ENCODE results near the gene TRMT2A.
A peak's percentile ranks its signal among the peaks of the same experiment; 100 is the strongest.

TRMT2A gene

GRCh38 chr22:20133930-20134549 is 17.0 kb upstream of the TRMT2A start:
- Histone ChIP-seq H3K9ac (ENCODE audit: low read length) (no peak overlapping the region), H3K27ac (ENCODE audit: low read depth, low read length) (no peak overlapping the region), H4K20me1 (ENCODE audit: low read depth, low read length) (no peaks in the 10 kb centered on the region), H3K4me2 (ENCODE audit: low read depth, low read length, poor library complexity, severe bottlenecking) (no peak overlapping the region), H3K4me3 (ENCODE audit: insufficient read depth, low read length, poor library complexity, severe bottlenecking) (no peak overlapping the region), H3K36me3 (ENCODE audit: low read length) (no peaks in the 10 kb centered on the region), H3K27me3 (ENCODE audit: low read length) (no peaks in the 10 kb centered on the region), H2AFZ (ENCODE audit: low read depth, low read length, severe bottlenecking) (no peak overlapping the region), H3F3A (ENCODE audit: insufficient read depth) (no peaks in the 10 kb centered on the region), H3K9me3 (ENCODE audit: insufficient read depth, low read length) (no peaks in the 10 kb centered on the region), H3K9me2 (replicated peaks; ENCODE audit: insufficient read depth, low read length) (no peaks in the 10 kb centered on the region), H3K79me2 (ENCODE audit: insufficient read depth, low read length) (no peaks in the 10 kb centered on the region)
- TF ChIP-seq CTCF (IDR thresholded peaks at IDR 0.05; ENCODE audit: insufficient read depth, low read length, poor library complexity, severe bottlenecking): no peak
- no peak for TF ChIP-seq EZH2phosphoT487 (conservative IDR thresholded peaks at IDR 0.05; ENCODE audit: low read length)

GRCh38 chr22:20132686-20133246 is 15.7 kb upstream of the TRMT2A start:
- no peak overlapping the region for H3K27ac ChIP-seq (ENCODE audit: low read depth, low read length)
- H3K4me3 ChIP-seq (ENCODE audit: insufficient read depth, low read length, poor library complexity, severe bottlenecking): no peak overlapping the region
- no peak for TF ChIP-seq EZH2phosphoT487 (conservative IDR thresholded peaks at IDR 0.05; ENCODE audit: low read length)
- no peaks in the 10 kb centered on the region for H3K9me3 ChIP-seq (ENCODE audit: insufficient read depth, low read length)
- no peak overlapping the region for H3K4me2 ChIP-seq (ENCODE audit: low read depth, low read length, poor library complexity, severe bottlenecking)
- no peaks in the 10 kb centered on the region for H3K9me2 ChIP-seq (replicated peaks; ENCODE audit: insufficient read depth, low read length)
- H3F3A ChIP-seq (ENCODE audit: insufficient read depth): no peaks in the 10 kb centered on the region
- no peaks in the 10 kb centered on the region for H3K36me3 ChIP-seq (ENCODE audit: low read length)
- no peaks in the 10 kb centered on the region for H3K79me2 ChIP-seq (ENCODE audit: insufficient read depth, low read length)
- no peaks in the 10 kb centered on the region for H4K20me1 ChIP-seq (ENCODE audit: low read depth, low read length)
- H2AFZ ChIP-seq (ENCODE audit: low read depth, low read length, severe bottlenecking): no peak overlapping the region
- no peaks in the 10 kb centered on the region for H3K27me3 ChIP-seq (ENCODE audit: low read length)
- no peak overlapping the region for H3K9ac ChIP-seq (ENCODE audit: low read length)

- no peak overlapping the region for H3K9ac ChIP-seq (ENCODE audit: low read length)
- H3K9me2 ChIP-seq (replicated peaks; ENCODE audit: insufficient read depth, low read length): no peaks in the 10 kb centered on the region
- H3K36me3 ChIP-seq (ENCODE audit: low read length): no peaks in the 10 kb centered on the region
- H3K4me3 ChIP-seq (ENCODE audit: insufficient read depth, low read length, poor library complexity, severe bottlenecking): no peak overlapping the region
- no peaks in the 10 kb centered on the region for H4K20me1 ChIP-seq (ENCODE audit: low read depth, low read length)
- H3K4me2 ChIP-seq (ENCODE audit: low read depth, low read length, poor library complexity, severe bottlenecking): peak overlapping the region; percentile 17
- no peaks in the 10 kb centered on the region for H3F3A ChIP-seq (ENCODE audit: insufficient read depth)
- TF ChIP-seq CTCF (IDR thresholded peaks at IDR 0.05; ENCODE audit: insufficient read depth, low read length, poor library complexity, severe bottlenecking): no peak
- H2AFZ ChIP-seq (ENCODE audit: low read depth, low read length, severe bottlenecking): no peak overlapping the region
- no peaks in the 10 kb centered on the region for H3K27me3 ChIP-seq (ENCODE audit: low read length)
- H3K9me3 ChIP-seq (ENCODE audit: insufficient read depth, low read length): no peaks in the 10 kb centered on the region
- no peak overlapping the region for H3K27ac ChIP-seq (ENCODE audit: low read depth, low read length)
- H3K79me2 ChIP-seq (ENCODE audit: insufficient read depth, low read length): no peaks in the 10 kb centered on the region
Observed at GRCh38 chr22:20131859-20132685, 15.0 kb upstream of the TRMT2A start.

- Histone ChIP-seq H3K9me3 (ENCODE audit: insufficient read depth, low read length) (no peaks in the 10 kb centered on the region), H2AFZ (ENCODE audit: low read depth, low read length, severe bottlenecking) (no peak within 1 kb of the TSS)
Observed at GRCh38 chr22:20131597-20131858, 14.5 kb upstream of the TRMT2A start, which contains the start of gene ZDHHC8. TSS of gene ZDHHC8 (plus strand) at chr22:20131804. CDS start at chr22:20131948, 144 bp downstream.

More at GRCh38 chr22:20131597-20131858, 14.5 kb upstream of the TRMT2A start, which contains the start of gene ZDHHC8:
- Histone ChIP-seq H3K36me3 (ENCODE audit: low read length) (no peaks in the 10 kb centered on the region), H3K9ac (ENCODE audit: low read length) (no peak within 1 kb of the TSS; the same call in 1 of the 2 replicates), H4K20me1 (ENCODE audit: low read depth, low read length) (no peaks in the 10 kb centered on the region), H3K4me2 (ENCODE audit: low read depth, low read length, poor library complexity, severe bottlenecking) (peak within 1 kb of the TSS; percentile 38), H3K27ac (ENCODE audit: low read depth, low read length) (no peak within 1 kb of the TSS), H3K27me3 (ENCODE audit: low read length) (no peaks in the 10 kb centered on the region), H3K4me3 (ENCODE audit: insufficient read depth, low read length, poor library complexity, severe bottlenecking) (peak within 1 kb of the TSS; percentile 34), H3K9me2 (replicated peaks; ENCODE audit: insufficient read depth, low read length) (no peaks in the 10 kb centered on the region), H3F3A (ENCODE audit: insufficient read depth) (no peaks in the 10 kb centered on the region), H3K79me2 (ENCODE audit: insufficient read depth, low read length) (no peaks in the 10 kb centered on the region)
- no peak for TF ChIP-seq CTCF (IDR thresholded peaks at IDR 0.05; ENCODE audit: insufficient read depth, low read length, poor library complexity, severe bottlenecking)

Measured in SU-DHL-6 (cell line).